ENCODE data around the gene FUS.

DNA sequence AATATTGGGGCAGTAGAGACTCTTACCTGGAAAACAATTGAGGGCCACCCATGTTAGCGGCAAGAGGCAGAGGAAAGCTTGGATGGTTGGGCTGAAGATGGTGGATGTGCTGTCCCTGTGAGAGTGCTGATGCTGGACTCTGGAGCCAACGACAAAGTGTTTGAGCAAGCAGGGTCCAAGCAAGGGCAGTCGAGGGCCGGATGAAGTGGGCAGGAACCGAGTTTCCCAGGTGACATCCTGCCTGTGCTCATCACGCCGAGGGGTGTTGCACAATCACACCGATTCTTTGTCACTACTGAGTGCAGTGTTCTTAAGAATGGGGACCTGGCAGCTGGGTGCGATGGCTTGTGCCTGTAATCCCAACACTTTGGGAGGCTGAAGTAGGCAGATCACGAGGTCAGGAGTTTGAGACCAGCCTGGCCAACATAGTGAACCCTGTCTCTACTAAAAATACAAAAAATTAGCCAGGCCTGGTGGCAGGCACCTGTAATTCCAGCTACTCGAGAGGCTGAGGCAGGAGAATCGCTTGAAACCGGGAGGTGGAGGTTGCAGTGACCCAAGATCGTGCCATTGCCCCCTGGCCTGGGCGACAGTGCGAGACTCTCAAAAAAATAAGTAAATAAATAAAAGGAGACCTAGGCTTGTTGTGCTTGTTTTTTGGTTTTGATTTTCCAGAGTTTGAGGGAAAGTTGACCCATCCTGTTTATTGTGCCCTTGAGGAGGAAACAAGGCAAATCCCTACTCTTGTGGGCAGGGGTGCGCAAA, 16.6 kb downstream of the FUS start:
- TF ChIP-seq ZFP3 (CRISPR knock-in tag; IDR thresholded peaks at IDR 0.05) (no peak), ISL1 (CRISPR knock-in tag; IDR thresholded peaks at IDR 0.05) (no peak), RARB (CRISPR knock-in tag; IDR thresholded peaks at IDR 0.05) (no peak), ZFP30 (CRISPR knock-in tag; IDR thresholded peaks at IDR 0.05) (no peak), TOX (CRISPR knock-in tag; IDR thresholded peaks at IDR 0.05; ENCODE audit: borderline replicate concordance) (no peak), PPARA (CRISPR knock-in tag; IDR thresholded peaks at IDR 0.05; ENCODE audit: borderline replicate concordance) (no peak), BACH2 (CRISPR knock-in tag; IDR thresholded peaks at IDR 0.05; ENCODE audit: borderline replicate concordance) (no peak), GLIS3 (CRISPR knock-in tag; IDR thresholded peaks at IDR 0.05) (no peak), ZC3H10 (CRISPR knock-in tag; IDR thresholded peaks at IDR 0.05) (no peak), PATZ1 (CRISPR knock-in tag; IDR thresholded peaks at IDR 0.05; ENCODE audit: borderline replicate concordance) (no peak)
- TF ChIP-seq, protein P1, sequence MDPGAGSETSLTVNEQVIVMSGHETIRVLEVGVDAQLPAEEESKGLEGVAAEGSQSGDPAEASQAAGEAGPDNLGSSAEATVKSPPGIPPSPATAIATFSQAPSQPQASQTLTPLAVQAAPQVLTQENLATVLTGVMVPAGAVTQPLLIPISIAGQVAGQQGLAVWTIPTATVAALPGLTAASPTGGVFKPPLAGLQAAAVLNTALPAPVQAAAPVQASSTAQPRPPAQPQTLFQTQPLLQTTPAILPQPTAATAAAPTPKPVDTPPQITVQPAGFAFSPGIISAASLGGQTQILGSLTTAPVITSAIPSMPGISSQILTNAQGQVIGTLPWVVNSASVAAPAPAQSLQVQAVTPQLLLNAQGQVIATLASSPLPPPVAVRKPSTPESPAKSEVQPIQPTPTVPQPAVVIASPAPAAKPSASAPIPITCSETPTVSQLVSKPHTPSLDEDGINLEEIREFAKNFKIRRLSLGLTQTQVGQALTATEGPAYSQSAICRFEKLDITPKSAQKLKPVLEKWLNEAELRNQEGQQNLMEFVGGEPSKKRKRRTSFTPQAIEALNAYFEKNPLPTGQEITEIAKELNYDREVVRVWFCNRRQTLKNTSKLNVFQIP (CRISPR knock-in tag; IDR thresholded peaks at IDR 0.05; ENCODE audit: borderline replicate concordance, low read depth): no peak
- TF ChIP-seq, protein P2, sequence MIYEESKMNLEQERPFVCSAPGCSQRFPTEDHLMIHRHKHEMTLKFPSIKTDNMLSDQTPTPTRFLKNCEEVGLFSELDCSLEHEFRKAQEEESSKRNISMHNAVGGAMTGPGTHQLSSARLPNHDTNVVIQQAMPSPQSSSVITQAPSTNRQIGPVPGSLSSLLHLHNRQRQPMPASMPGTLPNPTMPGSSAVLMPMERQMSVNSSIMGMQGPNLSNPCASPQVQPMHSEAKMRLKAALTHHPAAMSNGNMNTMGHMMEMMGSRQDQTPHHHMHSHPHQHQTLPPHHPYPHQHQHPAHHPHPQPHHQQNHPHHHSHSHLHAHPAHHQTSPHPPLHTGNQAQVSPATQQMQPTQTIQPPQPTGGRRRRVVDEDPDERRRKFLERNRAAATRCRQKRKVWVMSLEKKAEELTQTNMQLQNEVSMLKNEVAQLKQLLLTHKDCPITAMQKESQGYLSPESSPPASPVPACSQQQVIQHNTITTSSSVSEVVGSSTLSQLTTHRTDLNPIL (CRISPR knock-in tag; IDR thresholded peaks at IDR 0.05; ENCODE audit: low read depth): no peak
- TF ChIP-seq, protein P3, sequence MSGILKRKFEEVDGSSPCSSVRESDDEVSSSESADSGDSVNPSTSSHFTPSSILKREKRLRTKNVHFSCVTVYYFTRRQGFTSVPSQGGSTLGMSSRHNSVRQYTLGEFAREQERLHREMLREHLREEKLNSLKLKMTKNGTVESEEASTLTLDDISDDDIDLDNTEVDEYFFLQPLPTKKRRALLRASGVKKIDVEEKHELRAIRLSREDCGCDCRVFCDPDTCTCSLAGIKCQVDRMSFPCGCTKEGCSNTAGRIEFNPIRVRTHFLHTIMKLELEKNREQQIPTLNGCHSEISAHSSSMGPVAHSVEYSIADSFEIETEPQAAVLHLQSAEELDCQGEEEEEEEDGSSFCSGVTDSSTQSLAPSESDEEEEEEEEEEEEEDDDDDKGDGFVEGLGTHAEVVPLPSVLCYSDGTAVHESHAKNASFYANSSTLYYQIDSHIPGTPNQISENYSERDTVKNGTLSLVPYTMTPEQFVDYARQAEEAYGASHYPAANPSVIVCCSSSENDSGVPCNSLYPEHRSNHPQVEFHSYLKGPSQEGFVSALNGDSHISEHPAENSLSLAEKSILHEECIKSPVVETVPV (CRISPR knock-in tag; IDR thresholded peaks at IDR 0.05): no peak
